SK-N-SH (cell line): Measurements from ENCODE around the gene SETD5.

Experiments
- EP300 ChIP-seq, 2 experiments: IDR thresholded peaks; 2 replicates each; pipeline versions ENCODE4 v1.4.0 to v1.6.1; 2012; ENCODE audit warnings: borderline replicate concordance in 1 of 2, low read depth in 1 of 2, low read length in 1 of 2
- EZH2phosphoT487 ChIP-seq: fragments of 200-600 bp; sonication (generic); IDR thresholded peaks from 2 replicates; pipeline ENCODE4 v1.6.1; 2017; ENCODE audit warnings: low read depth, mixed run types, mild to moderate bottlenecking, antibody characterized with exemption, moderate library complexity, borderline replicate concordance
- FOXM1 ChIP-seq: IDR thresholded peaks from 2 replicates; pipeline ENCODE4 v1.4.0; 2012; ENCODE audit warnings: low read depth, mild to moderate bottlenecking
- GATA2 ChIP-seq: sonication (generic); formaldehyde crosslinking; IDR thresholded peaks from 2 replicates; pipeline ENCODE4 v1.5.0; 2020; ENCODE audit warnings: mild to moderate bottlenecking, missing genetic modification reagents
- RAD21 ChIP-seq: IDR thresholded peaks from 2 replicates; pipeline ENCODE4 v1.6.1; 2012; ENCODE audit warnings: mild to moderate bottlenecking, low read length
- RCOR1 ChIP-seq: fragments of 150-350 bp; IDR thresholded peaks from 2 replicates; pipeline ENCODE4 v1.6.1; 2017; ENCODE audit warnings: antibody characterized with exemption, low read length
- TAF1 ChIP-seq: IDR thresholded peaks from 2 replicates; pipeline ENCODE4 v1.6.1; 2012; ENCODE audit warnings: low read depth, mild to moderate bottlenecking, low read length, moderate library complexity, borderline replicate concordance
- TF ChIP-seq, protein P1 (sequence below): IDR thresholded peaks from 2 replicates; pipeline ENCODE4 v1.6.1; 2012; ENCODE audit warnings: mild to moderate bottlenecking, low read depth, low read length, moderate library complexity
- TF ChIP-seq, protein P2 (sequence below): fragments of 200-600 bp; sonication (generic); IDR thresholded peaks from 2 replicates; pipeline ENCODE4 v1.6.1; 2017; ENCODE audit warnings: antibody characterized with exemption, mild to moderate bottlenecking, moderate library complexity
- TF ChIP-seq, protein P3 (sequence below): IDR thresholded peaks from 2 replicates; pipeline ENCODE4 v1.4.0; 2012; ENCODE audit warnings: low read depth, borderline replicate concordance

DNA sequence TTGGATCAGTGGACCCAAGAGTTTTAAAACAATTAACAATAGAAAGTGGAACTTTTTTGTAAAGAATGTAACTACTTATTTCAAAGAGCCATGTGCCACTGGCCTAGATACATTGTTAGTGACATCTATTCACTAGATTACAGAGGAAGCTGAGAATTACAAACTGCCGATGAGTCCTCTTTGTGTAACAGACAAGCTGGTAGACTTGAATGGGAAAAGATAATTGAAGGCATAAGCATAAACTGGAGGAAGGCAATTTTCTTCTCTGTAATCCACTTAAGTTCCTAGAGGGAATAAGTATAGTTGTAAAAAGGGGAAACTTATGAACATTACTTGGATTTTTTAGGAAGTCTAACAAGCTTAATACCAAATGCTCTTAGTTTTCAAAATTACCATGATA is 19.4 kb upstream of the SETD5 start:
- TF ChIP-seq, protein P1, sequence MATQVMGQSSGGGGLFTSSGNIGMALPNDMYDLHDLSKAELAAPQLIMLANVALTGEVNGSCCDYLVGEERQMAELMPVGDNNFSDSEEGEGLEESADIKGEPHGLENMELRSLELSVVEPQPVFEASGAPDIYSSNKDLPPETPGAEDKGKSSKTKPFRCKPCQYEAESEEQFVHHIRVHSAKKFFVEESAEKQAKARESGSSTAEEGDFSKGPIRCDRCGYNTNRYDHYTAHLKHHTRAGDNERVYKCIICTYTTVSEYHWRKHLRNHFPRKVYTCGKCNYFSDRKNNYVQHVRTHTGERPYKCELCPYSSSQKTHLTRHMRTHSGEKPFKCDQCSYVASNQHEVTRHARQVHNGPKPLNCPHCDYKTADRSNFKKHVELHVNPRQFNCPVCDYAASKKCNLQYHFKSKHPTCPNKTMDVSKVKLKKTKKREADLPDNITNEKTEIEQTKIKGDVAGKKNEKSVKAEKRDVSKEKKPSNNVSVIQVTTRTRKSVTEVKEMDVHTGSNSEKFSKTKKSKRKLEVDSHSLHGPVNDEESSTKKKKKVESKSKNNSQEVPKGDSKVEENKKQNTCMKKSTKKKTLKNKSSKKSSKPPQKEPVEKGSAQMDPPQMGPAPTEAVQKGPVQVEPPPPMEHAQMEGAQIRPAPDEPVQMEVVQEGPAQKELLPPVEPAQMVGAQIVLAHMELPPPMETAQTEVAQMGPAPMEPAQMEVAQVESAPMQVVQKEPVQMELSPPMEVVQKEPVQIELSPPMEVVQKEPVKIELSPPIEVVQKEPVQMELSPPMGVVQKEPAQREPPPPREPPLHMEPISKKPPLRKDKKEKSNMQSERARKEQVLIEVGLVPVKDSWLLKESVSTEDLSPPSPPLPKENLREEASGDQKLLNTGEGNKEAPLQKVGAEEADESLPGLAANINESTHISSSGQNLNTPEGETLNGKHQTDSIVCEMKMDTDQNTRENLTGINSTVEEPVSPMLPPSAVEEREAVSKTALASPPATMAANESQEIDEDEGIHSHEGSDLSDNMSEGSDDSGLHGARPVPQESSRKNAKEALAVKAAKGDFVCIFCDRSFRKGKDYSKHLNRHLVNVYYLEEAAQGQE, result no peak
- TF ChIP-seq, protein P2, sequence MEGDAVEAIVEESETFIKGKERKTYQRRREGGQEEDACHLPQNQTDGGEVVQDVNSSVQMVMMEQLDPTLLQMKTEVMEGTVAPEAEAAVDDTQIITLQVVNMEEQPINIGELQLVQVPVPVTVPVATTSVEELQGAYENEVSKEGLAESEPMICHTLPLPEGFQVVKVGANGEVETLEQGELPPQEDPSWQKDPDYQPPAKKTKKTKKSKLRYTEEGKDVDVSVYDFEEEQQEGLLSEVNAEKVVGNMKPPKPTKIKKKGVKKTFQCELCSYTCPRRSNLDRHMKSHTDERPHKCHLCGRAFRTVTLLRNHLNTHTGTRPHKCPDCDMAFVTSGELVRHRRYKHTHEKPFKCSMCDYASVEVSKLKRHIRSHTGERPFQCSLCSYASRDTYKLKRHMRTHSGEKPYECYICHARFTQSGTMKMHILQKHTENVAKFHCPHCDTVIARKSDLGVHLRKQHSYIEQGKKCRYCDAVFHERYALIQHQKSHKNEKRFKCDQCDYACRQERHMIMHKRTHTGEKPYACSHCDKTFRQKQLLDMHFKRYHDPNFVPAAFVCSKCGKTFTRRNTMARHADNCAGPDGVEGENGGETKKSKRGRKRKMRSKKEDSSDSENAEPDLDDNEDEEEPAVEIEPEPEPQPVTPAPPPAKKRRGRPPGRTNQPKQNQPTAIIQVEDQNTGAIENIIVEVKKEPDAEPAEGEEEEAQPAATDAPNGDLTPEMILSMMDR, result no peak
- no peak for TF ChIP-seq FOXM1
- TF ChIP-seq, protein P3, sequence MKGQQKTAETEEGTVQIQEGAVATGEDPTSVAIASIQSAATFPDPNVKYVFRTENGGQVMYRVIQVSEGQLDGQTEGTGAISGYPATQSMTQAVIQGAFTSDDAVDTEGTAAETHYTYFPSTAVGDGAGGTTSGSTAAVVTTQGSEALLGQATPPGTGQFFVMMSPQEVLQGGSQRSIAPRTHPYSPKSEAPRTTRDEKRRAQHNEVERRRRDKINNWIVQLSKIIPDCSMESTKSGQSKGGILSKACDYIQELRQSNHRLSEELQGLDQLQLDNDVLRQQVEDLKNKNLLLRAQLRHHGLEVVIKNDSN, result no peak
- TF ChIP-seq RCOR1, result no peak
- TF ChIP-seq EZH2phosphoT487, result no peak
- TF ChIP-seq EP300 (IDR thresholded peaks at IDR 0.05; ENCODE audit: borderline replicate concordance in 1 of 2, low read depth in 1 of 2, low read length in 1 of 2), result no peak
- TF ChIP-seq TAF1, result no peak
- no peak for TF ChIP-seq GATA2 (CRISPR knock-in tag)
- no peak for TF ChIP-seq RAD21
